AG10803 (cell line): ENCODE data around the gene UBE3A.

Experiments used
- DNase-seq: peaks from one replicate; pipeline ENCODE4 v3.0.0; 2010; ENCODE audit warnings: low read depth
- H3K4me3 ChIP-seq: 2 replicates; pipeline ENCODE4 v1.5.1; 2011; ENCODE audit warnings: mild to moderate bottlenecking, low read length, control low read depth
- TF ChIP-seq, protein P1 (sequence below): conservative IDR thresholded peaks from 2 replicates; pipeline ENCODE4 v1.5.1; 2011; ENCODE audit warnings: mild to moderate bottlenecking, low read length, control low read depth, inconsistent platforms

Gene UBE3A

DNA sequence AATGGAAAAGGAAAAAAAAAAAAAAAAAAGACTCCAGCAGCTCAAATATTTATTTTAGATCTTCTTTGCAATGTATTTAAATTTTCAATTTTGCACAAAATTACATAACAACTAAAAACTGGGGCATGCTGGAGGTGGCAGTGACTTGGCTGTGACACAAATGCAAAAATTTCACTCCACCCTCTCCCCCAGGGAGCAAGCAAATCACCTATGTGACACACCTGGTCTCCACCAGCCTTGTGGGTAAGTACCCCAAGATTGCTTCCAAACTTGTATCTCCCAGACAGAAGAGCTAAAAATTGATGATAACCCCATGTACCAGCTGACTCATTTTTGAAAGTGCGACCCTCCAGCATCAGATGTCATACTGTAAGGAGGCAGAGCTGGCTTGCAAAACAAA lies 32.0 kb downstream of the UBE3A start:
- no peak for DNase-seq
- TF ChIP-seq, protein P1, sequence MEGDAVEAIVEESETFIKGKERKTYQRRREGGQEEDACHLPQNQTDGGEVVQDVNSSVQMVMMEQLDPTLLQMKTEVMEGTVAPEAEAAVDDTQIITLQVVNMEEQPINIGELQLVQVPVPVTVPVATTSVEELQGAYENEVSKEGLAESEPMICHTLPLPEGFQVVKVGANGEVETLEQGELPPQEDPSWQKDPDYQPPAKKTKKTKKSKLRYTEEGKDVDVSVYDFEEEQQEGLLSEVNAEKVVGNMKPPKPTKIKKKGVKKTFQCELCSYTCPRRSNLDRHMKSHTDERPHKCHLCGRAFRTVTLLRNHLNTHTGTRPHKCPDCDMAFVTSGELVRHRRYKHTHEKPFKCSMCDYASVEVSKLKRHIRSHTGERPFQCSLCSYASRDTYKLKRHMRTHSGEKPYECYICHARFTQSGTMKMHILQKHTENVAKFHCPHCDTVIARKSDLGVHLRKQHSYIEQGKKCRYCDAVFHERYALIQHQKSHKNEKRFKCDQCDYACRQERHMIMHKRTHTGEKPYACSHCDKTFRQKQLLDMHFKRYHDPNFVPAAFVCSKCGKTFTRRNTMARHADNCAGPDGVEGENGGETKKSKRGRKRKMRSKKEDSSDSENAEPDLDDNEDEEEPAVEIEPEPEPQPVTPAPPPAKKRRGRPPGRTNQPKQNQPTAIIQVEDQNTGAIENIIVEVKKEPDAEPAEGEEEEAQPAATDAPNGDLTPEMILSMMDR: no peak

DNA sequence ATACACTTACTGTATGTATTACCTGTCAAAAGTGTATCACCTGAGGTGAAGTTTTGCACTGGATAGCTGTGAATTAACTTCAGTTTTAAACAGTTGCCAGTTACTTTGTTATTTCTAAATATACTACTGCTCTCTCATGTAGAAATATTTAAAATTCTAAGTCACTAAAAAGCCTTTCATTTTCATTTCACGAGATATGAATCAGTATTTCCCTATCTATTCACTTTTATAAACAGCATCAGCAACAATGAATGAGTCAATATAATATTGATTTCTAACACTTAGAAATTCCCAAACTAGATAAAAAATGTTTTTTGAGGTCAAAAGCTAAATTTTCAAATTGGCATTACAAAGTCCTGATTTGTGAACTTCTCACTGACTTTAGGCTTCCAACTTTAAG lies 32.6 kb downstream of the UBE3A start:
- no peak for DNase-seq
- no peak overlapping the region for H3K4me3 ChIP-seq
- TF ChIP-seq, protein P1: no peak

More for the DNA sequence above, 32.0 kb downstream of the UBE3A start:
- H3K4me3 ChIP-seq: no peak overlapping the region

DNA sequence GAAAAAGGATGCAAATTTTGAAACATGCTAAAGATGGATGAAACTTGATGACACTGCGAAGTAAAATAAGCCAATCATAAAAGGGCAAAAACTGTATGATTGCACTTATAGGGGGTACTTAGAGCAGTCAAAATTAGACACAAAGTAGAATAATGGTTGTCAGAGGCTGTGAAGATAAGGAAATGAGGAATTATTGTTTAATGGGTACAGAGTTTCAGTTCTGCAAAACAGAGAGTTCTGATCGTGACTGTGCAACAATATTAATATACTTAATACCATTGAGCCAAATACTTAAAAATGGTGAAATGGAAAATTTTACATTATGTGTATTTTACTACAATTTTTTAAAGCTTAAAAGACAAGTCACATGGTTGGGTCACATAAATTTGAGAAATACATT lies 35.1 kb downstream of the UBE3A start:
- no peak overlapping the region for H3K4me3 ChIP-seq
- no peak for DNase-seq
- TF ChIP-seq, protein P1: no peak

DNA sequence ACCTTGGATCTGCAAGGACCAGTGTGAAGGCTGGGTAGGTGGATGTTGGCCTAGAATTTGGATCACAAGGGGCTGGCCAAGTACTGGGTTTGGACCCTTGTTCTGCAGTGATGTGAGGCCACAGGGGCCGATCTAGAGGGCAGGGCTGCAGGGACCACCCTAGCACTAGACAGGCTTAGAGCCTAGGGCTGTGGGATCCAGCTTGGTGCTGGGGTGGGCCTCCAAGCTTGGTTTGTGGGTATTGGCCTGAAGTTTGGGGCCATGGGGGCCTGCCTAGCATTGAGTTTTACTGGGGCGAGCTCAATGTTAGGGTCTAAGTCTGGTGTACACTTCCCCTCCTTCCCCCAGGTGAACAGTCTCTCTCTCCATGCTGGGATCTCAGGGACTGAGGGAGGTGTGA lies 36.5 kb downstream of the UBE3A start:
- DNase-seq: no peak
- no peak overlapping the region for H3K4me3 ChIP-seq
- TF ChIP-seq, protein P1: no peak

DNA sequence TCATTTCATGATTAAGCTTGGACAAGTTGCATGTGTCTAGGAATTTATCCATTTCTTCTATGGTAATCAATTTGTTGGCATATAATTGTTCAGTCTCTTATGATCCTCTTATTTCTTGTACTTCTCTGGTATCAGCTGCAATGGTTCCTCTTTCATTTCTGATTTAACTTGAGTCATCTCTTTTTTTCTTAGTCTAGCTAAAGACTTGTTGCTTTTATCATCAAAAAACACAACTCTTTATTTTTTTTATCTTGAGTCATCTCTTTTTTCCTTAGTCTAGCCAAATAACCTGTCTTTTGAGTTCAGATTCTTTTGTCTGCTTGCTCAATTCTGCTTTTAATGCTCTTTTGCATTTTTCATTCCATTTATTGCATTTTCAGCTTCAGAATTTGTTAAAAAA lies 37.3 kb downstream of the UBE3A start:
- DNase-seq: no peak
- TF ChIP-seq, protein P1: no peak

DNA sequence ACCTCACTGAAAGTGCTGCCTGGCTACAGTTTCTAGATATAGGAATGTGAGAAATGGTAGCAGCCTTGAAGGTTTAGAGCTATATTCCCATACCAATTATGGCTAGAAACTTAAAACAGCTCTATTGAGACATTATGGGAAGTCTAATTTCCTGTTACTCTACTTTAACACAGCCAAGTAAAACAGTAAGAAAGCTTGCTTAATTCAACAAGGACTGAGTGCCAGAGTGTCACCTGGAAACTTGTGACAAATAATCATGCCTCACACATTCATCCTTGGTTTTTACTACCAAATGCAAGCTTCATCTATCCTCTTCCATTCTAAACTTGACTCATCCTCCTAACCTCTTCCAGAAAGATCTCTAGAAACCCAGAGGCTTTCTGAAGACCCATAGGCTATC lies 41.7 kb downstream of the UBE3A start:
- no peak overlapping the region for H3K4me3 ChIP-seq
- TF ChIP-seq, protein P1: no peak

More for the DNA sequence above, 37.3 kb downstream of the UBE3A start:
- no peak overlapping the region for H3K4me3 ChIP-seq

DNA sequence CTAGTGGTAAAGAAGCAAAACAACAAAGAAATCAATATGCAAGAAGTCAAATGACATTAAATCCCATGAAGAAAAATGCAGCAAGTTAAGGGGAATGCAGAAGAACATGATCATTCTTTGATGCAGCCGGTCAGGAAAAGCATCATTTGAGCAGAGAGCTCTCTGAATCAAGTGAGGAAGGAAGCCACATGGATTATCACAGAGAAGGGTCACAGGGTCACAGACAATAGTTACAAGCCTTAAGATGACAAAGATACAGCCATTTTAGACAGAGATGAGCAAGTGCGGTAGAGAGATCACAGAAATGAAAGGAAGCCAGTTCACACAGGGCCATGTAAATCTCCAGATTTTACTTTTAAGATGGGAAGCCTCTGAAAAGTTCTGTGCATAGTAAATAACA lies 43.9 kb downstream of the UBE3A start:
- TF ChIP-seq, protein P1: no peak
- no peak overlapping the region for H3K4me3 ChIP-seq
- no peak for DNase-seq

More for the DNA sequence above, 41.7 kb downstream of the UBE3A start:
- DNase-seq: no peak
